Hepatocyte (in vitro differentiated cells): ENCODE data around the gene CDC7. TPM values are rescaled to one million over a fixed set of nuclear protein-coding genes. Genes with fewer than 3 reads are reported as not detected.

ENCODE experiments used
- DNase-seq: peaks from one replicate; pipeline ENCODE4 v3.0.0-alpha.2; 2016; ENCODE audit warnings: low spot score
- H2AFZ ChIP-seq: fragments of 200-600 bp; sonication (generic); 2 replicates; pipeline ENCODE4 v1.6.0; 2016; ENCODE audit warnings: antibody characterized with exemption, mild to moderate bottlenecking
- H3K27ac ChIP-seq: fragments of 200-600 bp; sonication (generic); 2 replicates; pipeline ENCODE4 v1.5.1; 2016; ENCODE audit warnings: mild to moderate bottlenecking
- H3K27me3 ChIP-seq: fragments of 200-600 bp; sonication (generic); 2 replicates; pipeline ENCODE4 v1.6.1; 2016
- H3K36me3 ChIP-seq: fragments of 200-600 bp; sonication (generic); replicated peaks from 2 replicates; pipeline ENCODE4 v1.5.1; 2016; ENCODE audit warnings: low read depth; ENCODE audit not compliant: insufficient read depth
- H3K4me1 ChIP-seq: fragments of 200-600 bp; sonication (generic); 2 replicates; pipeline ENCODE4 v1.5.1; 2016; ENCODE audit warnings: mild to moderate bottlenecking, moderate library complexity; ENCODE audit not compliant: insufficient read depth
- H3K4me2 ChIP-seq: fragments of 200-600 bp; sonication (generic); 2 replicates; pipeline ENCODE4 v1.6.0; 2016
- H3K4me3 ChIP-seq: fragments of 200-600 bp; sonication (generic); 2 replicates; pipeline ENCODE4 v1.5.1; 2016; ENCODE audit warnings: mild to moderate bottlenecking
- H3K79me2 ChIP-seq: fragments of 200-600 bp; sonication (generic); 2 replicates; pipeline ENCODE4 v1.6.0; 2017; ENCODE audit warnings: mild to moderate bottlenecking
- H3K9me2 ChIP-seq: fragments of 200-600 bp; sonication (generic); replicated peaks from 2 replicates; pipeline ENCODE4 v1.6.0; 2017; ENCODE audit warnings: mild to moderate bottlenecking; ENCODE audit not compliant: insufficient read depth
- H3K9me3 ChIP-seq: fragments of 200-600 bp; sonication (generic); 2 replicates; pipeline ENCODE4 v1.5.1; 2016; ENCODE audit warnings: low read depth, mild to moderate bottlenecking
- H4K20me1 ChIP-seq: fragments of 200-600 bp; sonication (generic); 2 replicates; pipeline ENCODE4 v1.6.0; 2016; ENCODE audit warnings: mild to moderate bottlenecking; ENCODE audit not compliant: insufficient read depth, poor library complexity, severe bottlenecking
- EZH2 ChIP-seq: fragments of 200-600 bp; sonication (generic); IDR thresholded peaks from 2 replicates; pipeline ENCODE4 v1.6.1; 2016; ENCODE audit warnings: antibody characterized with exemption, mild to moderate bottlenecking, borderline replicate concordance
- EZH2phosphoT487 ChIP-seq: fragments of 200-600 bp; sonication (generic); IDR thresholded peaks from one replicate; pipeline ENCODE4 v1.6.1; 2018; ENCODE audit warnings: antibody characterized with exemption, mild to moderate bottlenecking, low read depth, moderate library complexity; ENCODE audit not compliant: unreplicated experiment, severe bottlenecking
- WGBS: methylation state at CpG from one replicate; pipeline ENCODE4 v1.1.6; 2016; ENCODE audit warnings: low lambda C conversion rate; ENCODE audit errors: missing lambda C conversion rate; 5-methylcytosine and 5-hydroxymethylcytosine counted together
- polyA plus RNA-seq: library from polyadenylated mRNA; unstranded; fragments of >200 nt; fragmentation: Nextera tagmentation; extraction: Ambion mirVana; gene quantifications from 2 replicates; pipeline ENCODE4 v1.2.1, GENCODE V29; 2016
- total RNA-seq: library from RNA; depleted of rRNA; stranded (reverse); fragments of >200 nt; gene quantifications from 2 replicates; pipeline ENCODE4 v1.2.3, GENCODE V29; 2014
- TF ChIP-seq, protein P1 (sequence below): fragments of 200-600 bp; sonication (generic); IDR thresholded peaks from 2 replicates; pipeline ENCODE4 v1.5.1; 2016; ENCODE audit warnings: antibody characterized with exemption, mild to moderate bottlenecking; ENCODE audit not compliant: poor library complexity

The CDC7 gene
- total and polyA plus RNA-seq, 2 experiments from 2014 or later = 3.9 to 8.0 TPM

DNA sequence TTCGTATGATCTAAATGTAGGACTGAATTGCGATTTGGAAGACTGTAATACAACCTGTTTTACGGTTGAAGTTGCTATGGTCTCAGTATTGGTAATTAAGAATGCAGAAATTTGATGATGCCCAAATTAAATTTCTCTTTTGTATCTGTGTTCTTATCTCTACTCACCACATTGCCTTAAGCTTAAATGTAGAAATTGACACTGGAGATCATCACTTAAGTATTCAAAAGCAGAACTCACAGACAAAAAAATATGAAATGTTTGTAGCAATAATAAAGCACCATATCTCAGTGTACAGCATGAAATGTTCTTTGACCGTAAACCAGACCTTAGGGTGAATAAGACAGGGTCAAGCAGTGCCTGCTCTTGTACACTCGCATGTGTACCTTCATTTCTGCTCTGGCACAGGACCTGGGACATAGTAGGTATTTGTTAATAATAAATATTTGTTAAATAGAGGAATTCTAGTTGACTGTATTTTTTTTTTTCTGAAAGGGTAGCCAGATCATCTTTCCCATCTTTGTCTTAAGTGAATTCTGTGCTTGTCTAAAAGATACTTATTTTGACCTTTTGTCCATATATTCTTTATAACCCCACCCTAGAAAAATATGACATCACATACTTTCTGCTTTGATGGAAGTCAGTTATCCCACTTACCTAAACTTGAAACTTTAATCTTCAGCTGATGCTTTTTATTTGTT, 1.5 kb downstream of the CDC7 start:
- H4K20me1 ChIP-seq = no peaks in the 10 kb centered on the region
- WGBS = 24% methylated on average over 5 of the region's 5 CpGs
- peaks cover 9% of the 10 kb centered on the region for H3K4me1 ChIP-seq
- H3K27me3 ChIP-seq = no peaks in the 10 kb centered on the region
- H3K27ac ChIP-seq = peak overlapping the region; percentile 90
- H3K4me3 ChIP-seq = peak overlapping the region; percentile 66
- H3K9me3 ChIP-seq = no peaks in the 10 kb centered on the region
- no peak for DNase-seq
- no peaks in the 10 kb centered on the region for H3K36me3 ChIP-seq
- H3K4me2 ChIP-seq = peak overlapping the region; percentile 88
- H3K79me2 ChIP-seq = peaks cover 43% of the 10 kb centered on the region
- no peaks in the 10 kb centered on the region for H3K9me2 ChIP-seq
- peak overlapping the region; percentile 84 for H2AFZ ChIP-seq
- TF ChIP-seq, protein P1, sequence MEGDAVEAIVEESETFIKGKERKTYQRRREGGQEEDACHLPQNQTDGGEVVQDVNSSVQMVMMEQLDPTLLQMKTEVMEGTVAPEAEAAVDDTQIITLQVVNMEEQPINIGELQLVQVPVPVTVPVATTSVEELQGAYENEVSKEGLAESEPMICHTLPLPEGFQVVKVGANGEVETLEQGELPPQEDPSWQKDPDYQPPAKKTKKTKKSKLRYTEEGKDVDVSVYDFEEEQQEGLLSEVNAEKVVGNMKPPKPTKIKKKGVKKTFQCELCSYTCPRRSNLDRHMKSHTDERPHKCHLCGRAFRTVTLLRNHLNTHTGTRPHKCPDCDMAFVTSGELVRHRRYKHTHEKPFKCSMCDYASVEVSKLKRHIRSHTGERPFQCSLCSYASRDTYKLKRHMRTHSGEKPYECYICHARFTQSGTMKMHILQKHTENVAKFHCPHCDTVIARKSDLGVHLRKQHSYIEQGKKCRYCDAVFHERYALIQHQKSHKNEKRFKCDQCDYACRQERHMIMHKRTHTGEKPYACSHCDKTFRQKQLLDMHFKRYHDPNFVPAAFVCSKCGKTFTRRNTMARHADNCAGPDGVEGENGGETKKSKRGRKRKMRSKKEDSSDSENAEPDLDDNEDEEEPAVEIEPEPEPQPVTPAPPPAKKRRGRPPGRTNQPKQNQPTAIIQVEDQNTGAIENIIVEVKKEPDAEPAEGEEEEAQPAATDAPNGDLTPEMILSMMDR = no peak

DNA sequence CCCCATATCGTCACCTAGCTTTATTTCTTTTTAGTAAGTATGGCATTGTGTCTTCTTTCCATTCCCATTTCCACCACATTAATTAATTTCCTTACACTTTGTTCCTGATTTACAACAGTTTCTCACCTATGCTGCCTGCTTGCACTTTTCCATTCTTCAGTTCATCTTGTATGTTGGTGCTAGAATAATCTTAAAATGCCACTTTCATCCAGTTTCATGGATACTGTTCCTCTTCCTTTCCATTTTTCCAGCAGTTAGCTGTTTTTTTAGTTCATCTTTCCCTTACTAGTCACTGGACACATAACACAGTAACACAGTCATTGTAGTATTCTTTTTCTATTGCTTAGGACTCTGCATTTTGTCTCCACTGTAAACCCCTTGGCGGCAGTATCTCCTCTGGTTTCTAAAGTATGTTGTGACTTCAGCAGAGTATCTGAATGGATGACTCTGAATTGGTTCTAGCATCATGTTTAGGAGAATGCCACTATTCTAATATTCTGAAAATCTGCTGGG, 2.1 kb downstream of the CDC7 start:
- Histone ChIP-seq H3K36me3 (no peaks in the 10 kb centered on the region), H3K4me3 (no peak overlapping the region), H3K4me2 (peak overlapping the region; percentile 88), H3K27me3 (no peaks in the 10 kb centered on the region), H3K4me1 (peaks cover 9% of the 10 kb centered on the region), H2AFZ (no peak overlapping the region), H3K79me2 (peaks cover 44% of the 10 kb centered on the region), H3K27ac (no peak overlapping the region), H3K9me2 (no peaks in the 10 kb centered on the region), H3K9me3 (no peaks in the 10 kb centered on the region), H4K20me1 (no peaks in the 10 kb centered on the region)
- 63% methylated on average over 2 of the region's 2 CpGs for WGBS
- TF ChIP-seq, protein P1 = peak; percentile 27
- no peak for TF ChIP-seq EZH2phosphoT487
- peak; percentile 11 for DNase-seq

DNA sequence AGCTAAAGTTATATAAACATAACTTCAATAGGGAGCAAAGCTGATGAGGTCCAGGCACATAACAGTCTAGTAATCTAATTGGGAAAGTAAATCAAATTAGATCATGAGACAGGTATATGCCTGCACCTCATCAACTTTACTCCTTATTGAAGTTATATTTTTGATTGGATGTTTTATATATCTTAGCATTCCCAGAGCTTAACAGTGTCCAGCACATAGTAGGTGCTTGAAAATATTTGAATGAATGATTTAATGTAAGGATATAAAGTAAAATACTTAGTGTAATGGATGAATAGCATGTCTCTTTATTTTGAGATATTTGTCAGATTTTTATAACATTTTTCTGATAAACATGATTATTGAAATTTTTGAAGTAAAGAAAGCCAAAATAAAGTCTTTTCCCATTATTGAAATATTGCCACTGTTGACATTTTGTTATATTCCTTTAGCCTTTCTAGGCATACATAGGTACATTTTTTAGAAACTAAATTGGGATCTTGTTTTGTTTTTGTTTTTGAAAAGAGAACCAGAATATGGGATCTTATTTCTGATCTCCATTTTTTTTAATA, 2.8 kb downstream of the CDC7 start:
- Histone ChIP-seq H3K9me3 (no peaks in the 10 kb centered on the region), H3K4me1 (peaks cover 9% of the 10 kb centered on the region), H3K4me2 (no peak overlapping the region), H3K27me3 (no peaks in the 10 kb centered on the region), H3K79me2 (peaks cover 44% of the 10 kb centered on the region), H4K20me1 (no peaks in the 10 kb centered on the region), H3K9me2 (no peaks in the 10 kb centered on the region), H3K4me3 (no peak overlapping the region), H3K36me3 (no peaks in the 10 kb centered on the region), H3K27ac (no peak overlapping the region), H2AFZ (no peak overlapping the region)
- no peak for DNase-seq
- TF ChIP-seq, protein P1 = no peak
- TF ChIP-seq EZH2phosphoT487 = no peak
- TF ChIP-seq EZH2 = no peak
